ENCODE measurements around the gene GLP1R.
"Not testable (repeated sequence)": the region's sequence is repeated elsewhere in the genome, so short reads cannot be mapped to it uniquely, and the experiment has no call there.

The GLP1R gene

GRCh38 chr6:39088331-39088730 lies 39.8 kb downstream of the GLP1R start:
- DNase-seq: no peak

DNA sequence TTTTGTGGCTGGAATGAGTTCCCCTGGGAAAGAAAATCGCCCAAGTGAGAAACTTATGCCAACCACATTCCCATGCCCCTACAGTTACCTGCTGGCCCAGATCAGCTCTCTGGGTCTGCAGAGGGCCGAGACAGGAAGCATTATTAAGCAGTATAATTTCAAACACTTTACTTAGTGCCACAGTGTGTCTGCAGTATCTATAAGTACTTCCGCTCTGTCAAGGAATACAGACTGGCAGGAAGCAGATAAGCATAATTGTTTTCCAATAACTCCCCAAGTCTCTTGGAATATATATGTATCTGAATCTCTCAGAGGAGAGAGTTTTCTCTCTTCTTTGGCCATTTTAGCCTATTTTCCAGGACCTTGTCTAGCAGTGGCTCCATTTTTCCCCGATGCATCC lies 41.5 kb downstream of the GLP1R start:
- no peak for DNase-seq

DNA sequence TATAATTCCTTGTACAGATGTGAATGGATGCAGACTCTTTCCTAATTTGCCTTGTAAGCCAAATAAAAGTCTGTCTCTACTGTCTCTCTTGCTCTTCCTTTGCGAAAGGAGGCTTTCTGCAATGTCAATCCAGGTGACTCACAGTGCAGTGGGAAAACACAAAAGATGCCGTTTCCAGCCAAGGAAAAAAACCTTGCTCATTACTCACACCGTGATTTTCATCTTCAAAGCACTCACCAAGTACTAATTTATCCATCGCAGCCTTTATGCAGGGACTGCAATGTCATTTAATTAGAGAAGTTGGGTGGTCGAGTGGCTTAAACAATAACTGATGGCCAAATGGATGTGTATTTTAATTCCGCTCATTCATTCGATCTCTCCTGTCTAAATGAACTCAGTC lies 42.6 kb downstream of the GLP1R start:
- no peak for DNase-seq

GRCh38 chr6:39092124-39092523 lies 43.5 kb downstream of the GLP1R start:
- DNase-seq: no peak

DNA sequence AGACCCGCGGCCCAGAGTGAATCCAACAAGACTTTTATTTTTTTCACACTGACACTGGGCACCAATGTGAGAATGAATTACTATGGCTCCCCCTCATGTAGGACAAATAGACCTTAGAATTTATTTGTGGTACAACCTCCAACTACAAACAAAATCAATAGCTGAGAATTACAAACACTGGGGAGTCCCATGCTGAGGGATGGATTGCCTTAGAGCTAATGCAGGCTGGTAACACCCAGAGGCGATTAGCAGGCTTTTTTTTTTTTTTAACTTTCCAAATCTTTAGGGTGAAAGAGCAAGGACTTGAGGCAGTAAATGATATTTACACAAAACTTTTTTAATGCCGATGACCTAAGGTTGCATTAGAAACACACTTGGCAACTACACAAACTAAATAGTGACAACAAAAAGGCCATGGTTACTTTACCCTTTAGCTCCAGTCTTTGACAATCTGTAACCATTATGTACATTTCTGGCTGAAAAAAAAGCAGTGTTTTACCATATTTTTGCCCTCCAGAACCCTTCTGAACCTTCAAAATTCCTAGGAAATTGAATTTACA lies 44.6 kb downstream of the GLP1R start:
- no peak for DNase-seq

GRCh38 chr6:39095578-39095977 lies 47.0 kb downstream of the GLP1R start:
- DNase-seq: no peak

GRCh38 chr6:39100358-39100757 lies 51.8 kb downstream of the GLP1R start:
- no peak for DNase-seq

GRCh38 chr6:39102071-39102820 lies 53.7 kb downstream of the GLP1R start:
- DNase-seq: peak; percentile 20

DNA sequence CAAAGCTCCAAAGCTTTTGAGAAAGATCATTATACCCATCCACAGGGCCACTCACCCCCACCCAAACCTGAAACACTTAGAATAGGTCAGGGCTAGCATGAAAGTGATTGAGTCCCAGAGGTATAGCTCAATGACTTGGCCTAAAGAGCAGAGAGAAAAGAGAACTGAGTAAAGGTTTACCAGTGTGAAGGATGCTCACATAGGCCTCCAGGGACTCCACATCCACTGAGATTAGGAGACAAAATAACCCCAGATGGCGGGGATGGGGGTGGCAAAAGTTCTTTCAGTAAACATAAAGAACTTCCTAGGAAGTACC lies 54.2 kb downstream of the GLP1R start:
- no peak for DNase-seq

- no peak for DNase-seq
Measured at GRCh38 chr6:39104528-39104927, 55.9 kb downstream of the GLP1R start.

DNA sequence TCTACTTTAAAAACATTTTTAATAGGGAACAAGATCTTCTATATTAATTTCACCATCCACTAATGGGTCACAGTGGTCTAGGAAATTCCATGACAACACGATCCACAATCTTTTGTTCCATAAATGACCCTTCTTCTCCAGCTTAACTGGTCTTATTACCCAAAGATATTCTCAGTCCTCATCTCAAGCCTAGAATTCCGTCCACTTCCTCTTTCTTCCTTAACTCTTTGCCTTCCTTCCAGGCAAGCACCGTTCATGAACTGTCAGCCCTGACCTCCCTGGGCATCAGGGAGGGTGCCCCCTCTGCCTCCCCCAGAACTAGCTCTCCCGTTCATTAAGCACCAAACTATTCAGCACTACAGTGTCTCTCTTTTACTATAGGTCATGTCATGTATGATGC lies 58.5 kb downstream of the GLP1R start:
- no peak for DNase-seq

DNA sequence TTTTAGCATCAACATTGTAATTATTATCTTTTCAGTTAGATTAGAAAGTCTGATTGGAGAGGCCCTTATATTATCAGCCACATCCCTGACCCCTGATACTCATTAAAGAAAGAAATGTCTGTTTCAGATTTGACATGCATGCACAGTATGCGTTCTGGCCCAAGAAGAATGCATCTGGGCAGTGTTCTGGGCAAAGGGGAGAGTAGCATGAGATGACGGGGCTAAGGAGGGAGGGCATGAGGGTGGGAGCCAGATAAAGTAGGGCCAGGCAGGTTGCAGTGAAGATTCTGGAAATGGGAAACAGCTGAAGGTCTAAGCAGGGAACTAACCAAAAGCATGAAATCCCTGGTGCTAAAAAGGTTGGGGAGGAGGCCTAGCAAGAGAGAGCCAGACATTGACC lies 59.1 kb downstream of the GLP1R start:
- no peak for DNase-seq

DNA sequence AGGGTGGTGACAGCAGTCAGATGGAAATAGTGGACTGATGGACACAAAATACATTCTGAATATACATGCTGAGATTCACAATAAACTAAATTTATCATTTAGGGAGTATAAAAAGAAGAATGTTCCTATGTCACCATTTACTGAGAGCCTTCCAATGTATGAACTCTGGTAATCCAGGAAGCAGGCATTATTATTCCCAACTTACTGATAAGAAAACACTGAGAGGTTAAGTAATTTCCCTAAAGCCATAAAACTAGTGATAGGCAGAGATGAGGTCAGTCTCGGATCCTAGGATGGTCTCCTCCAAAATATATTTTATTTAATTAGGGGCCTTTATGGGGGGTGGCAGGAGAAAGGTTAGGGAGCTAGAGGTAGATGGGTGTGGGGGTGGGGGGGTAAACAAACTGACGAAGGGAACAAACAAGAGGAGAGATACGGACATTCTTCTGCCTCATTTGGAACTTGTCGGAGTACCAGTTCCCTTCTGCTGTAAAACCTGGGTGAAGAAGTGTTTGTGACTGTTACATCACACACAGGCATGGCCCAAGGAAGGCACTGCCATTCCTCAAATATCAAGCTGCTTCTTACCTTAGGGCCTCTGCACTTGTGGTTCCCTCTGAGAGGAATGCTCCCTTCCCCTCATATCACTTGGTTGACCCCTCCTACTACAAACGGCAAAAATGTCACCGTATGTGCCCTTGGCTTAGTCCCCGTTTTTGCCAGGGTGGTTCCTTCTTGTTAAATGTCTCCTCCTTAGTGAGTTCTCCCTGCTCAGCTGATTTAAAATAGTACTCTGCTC lies 59.7 kb downstream of the GLP1R start:
- no peak for DNase-seq

- no peak for DNase-seq
Measured at GRCh38 chr6:39111280-39111679, 62.7 kb downstream of the GLP1R start.

GRCh38 chr6:39113788-39114187 lies 65.2 kb downstream of the GLP1R start:
- DNase-seq: no peak

DNA sequence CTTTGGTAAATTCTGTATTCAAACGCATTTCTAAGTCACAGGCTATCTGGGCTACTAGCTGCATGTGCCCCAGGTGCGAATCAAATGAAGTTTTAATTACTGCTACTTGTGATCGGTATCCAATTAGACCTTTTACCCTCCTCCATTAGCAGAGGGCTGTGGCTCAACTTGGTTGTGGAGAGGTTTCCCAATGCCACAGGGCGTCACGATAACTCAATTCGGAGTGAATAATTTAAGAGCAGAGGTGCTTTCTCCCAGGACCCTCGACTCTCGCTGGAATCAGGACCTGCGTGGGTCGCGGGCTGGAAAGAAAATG lies 65.8 kb downstream of the GLP1R start:
- DNase-seq: peak; percentile 68

DNA sequence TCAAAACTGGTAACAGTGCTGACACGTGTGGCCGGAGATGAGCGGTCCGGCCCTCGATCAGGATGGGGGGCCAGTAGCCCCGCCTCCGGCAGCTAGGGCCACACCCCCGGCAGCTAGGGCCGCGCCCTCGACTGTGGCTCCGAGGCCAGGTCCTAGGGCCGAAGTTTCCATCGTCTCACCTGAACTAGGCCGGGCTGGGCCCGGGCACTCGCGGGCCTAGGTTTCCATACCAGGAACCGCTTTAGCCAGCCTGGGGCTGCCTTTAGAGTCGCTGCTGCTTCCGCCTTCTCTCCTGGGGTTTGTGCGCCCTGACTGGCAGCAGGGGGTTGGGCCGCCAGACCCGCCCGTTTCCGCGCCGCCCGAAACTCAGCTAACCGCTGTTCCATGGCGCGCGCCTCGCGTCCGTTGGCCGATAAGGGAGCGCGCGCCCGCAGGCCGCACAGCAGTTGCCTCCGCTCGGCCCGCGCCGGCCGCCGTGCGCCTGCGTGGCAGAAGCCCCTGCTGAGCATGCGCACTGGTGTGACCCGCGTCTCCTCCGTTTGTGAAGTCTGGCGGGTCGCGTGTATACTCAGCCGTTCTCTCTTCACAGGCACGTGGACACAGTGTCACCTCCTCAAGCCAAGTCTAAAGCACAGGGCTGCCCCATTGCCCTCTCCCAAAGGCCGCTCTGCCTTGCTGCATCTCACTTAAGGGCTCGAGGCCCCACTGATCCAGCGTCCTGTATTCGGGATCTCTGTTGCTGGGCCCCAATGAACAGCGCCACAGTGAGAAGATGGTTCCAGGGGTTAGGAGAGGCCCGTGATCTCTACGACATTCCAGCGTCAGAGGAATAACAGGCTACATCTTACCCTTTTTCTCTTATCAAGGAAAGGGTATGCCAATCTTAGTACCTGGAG lies 66.4 kb downstream of the GLP1R start, which contains the start of gene SAYSD1:
Gene SAYSD1, minus strand, starts transcription at position 483 of the 896 bp plus-strand sequence. Its CDS starts 97 bp downstream, at position 386.
- peak; percentile 90 for DNase-seq

DNA sequence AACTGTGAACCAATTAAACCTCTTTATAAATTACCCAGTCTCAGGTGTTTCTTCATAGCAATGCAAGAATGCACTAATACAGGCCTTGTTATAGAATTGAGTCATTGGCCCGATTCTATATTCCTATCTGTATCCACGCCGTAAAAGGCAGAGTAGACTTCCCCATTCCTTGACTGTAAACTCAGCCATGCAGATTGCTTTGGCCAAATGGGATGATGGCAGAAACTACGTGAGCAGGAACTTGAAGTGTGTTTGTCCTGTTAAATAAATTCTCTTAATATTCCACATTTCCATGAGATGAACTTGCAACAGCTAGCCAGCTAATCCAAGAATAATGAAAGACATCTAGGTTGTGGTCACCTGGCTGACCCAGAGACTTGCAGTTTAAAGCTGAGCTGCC lies 70.3 kb downstream of the GLP1R start:
- DNase-seq: no peak

- no peak for DNase-seq
Measured at GRCh38 chr6:39124114-39124513, 75.5 kb downstream of the GLP1R start.

DNA sequence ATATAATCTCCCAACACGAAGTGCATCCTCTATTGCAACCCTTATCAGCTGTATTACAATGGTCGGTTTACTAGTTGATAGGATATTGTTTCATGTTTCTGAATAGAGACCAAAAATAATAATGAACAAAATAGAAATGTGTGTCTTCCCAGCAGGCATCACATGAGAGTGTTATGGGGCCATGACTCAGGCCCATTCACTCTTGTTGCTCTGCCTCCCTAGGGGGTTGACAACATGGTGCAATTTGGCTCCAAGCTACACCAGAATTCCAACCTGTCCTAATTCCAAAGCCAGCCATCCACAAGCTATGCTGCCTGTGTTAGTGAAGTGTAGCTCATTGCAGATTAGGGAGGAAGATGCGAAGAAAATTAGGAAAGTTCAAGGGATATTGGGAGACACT lies 79.5 kb downstream of the GLP1R start:
- no peak for DNase-seq

DNA sequence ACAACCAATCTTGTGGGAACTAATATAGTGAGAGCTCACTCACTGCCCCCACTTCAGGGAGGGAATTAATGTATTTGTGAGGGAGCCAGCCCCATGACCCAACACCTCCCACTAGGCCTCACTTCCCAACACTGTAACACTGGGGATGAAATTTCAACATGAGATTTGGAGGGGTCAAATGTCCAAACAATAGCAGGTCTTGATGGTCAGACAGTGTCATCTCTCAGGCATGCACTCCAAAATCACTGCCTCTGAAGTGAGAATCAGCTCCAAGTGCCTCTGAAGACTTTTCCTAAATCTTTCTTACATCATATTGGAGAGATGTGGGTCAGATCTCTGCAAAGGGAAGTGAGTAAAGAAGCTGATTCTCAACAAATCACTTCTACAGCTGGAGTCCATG lies 80.3 kb downstream of the GLP1R start:
- DNase-seq: no peak

DNA sequence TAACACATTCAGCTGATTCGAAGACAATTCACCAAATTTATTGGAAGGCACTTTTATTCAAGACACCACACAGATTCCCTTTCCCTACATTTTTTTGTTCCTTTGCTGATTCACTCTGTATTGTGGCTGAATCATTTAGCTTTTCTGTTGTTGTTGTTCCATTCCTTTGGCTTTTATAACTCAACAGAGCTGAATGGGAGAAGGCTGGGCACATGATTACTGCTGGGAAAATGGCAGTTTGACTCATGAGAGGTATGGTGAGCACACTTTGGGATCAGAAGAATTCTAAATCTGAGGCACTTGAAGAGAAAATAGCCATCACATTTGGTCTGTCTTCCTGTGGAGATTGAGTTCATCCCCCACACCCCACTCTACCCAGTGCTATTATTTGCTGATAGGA lies 82.1 kb downstream of the GLP1R start:
- DNase-seq: no peak

- DNase-seq: not testable (repeated sequence)
Measured at GRCh38 chr6:39134761-39135160, 86.2 kb downstream of the GLP1R start.
